Transverse colon (tissue), 4 donors: Measurements from ENCODE around the gene BMPR1B. TPM values are rescaled to one million over a fixed set of nuclear protein-coding genes. Genes with fewer than 3 reads are reported as not detected.
"Not testable (repeated sequence)": the region's sequence is repeated elsewhere in the genome, so short reads cannot be mapped to it uniquely, and the experiment has no call there.

Experiments used
- DNase-seq: peaks from one replicate; pipeline ENCODE4 v3.0.0-alpha.2; 2019
- H3K27ac ChIP-seq, 4 donors: fragments of 200-600 bp; sonication (generic); 2 replicates each; pipeline ENCODE4 v1.5.1; 2016 to 2018; ENCODE audit warnings: inconsistent platforms in 4 of 4
- H3K27me3 ChIP-seq: fragments of 200-600 bp; sonication (generic); 2 replicates; pipeline ENCODE4 v1.5.1; 2017; ENCODE audit warnings: inconsistent platforms
- H3K36me3 ChIP-seq, 4 donors: fragments of 200-600 bp; sonication (generic); 2 replicates each; pipeline ENCODE4 v1.5.1; 2017 to 2019; ENCODE audit warnings: inconsistent platforms in 4 of 4
- H3K4me1 ChIP-seq, 4 donors: fragments of 200-600 bp; sonication (generic); 2 replicates each; pipeline ENCODE4 v1.5.1; 2017 to 2020; ENCODE audit warnings: inconsistent platforms in 4 of 4
- H3K4me3 ChIP-seq, 4 donors: fragments of 200-600 bp; sonication (generic); 1 replicate in 1 of 4; 2 replicates in 3 of 4; pipeline versions ENCODE4 v1.5.1 to v1.6.1; 2017 to 2019; ENCODE audit warnings: inconsistent platforms in 4 of 4
- H3K9me3 ChIP-seq, 2 donors: fragments of 200-600 bp; sonication (generic); 2 replicates each; pipeline ENCODE4 v1.5.1; 2017 to 2019; ENCODE audit warnings: inconsistent platforms in 2 of 2
- CTCF ChIP-seq, 5 experiments: fragments of 200-600 bp in 3 of 5; fragments of 450-650 bp in 2 of 5; sonication (generic) in 3 of 5; IDR thresholded peaks; 1 replicate in 2 of 5; 2 replicates in 3 of 5; pipeline ENCODE4 v1.5.1; 2016 to 2017; ENCODE audit warnings: antibody characterized with exemption in 5 of 5, inconsistent platforms in 3 of 5, mild to moderate bottlenecking in 2 of 5, moderate library complexity in 1 of 5
- EP300 ChIP-seq: sonication (generic); formaldehyde crosslinking; IDR thresholded peaks from one replicate; pipeline ENCODE4 v1.6.1; 2017; ENCODE audit warnings: antibody characterized with exemption, low read depth
- POLR2A ChIP-seq: fragments of 450-650 bp; IDR thresholded peaks from one replicate; pipeline ENCODE4 v1.6.1; 2016; ENCODE audit warnings: antibody characterized with exemption, mild to moderate bottlenecking, moderate library complexity
- POLR2AphosphoS5 ChIP-seq, 3 donors: sonication (generic); formaldehyde crosslinking; IDR thresholded peaks; one replicate each; pipeline ENCODE4 v1.6.1; 2016; ENCODE audit warnings: antibody characterized with exemption in 3 of 3
- WGBS, 2 donors: methylation state at CpG; one replicate each; pipeline ENCODE4 v1.1.5; 2018; ENCODE audit warnings: low coverage in 1 of 2; 5-methylcytosine and 5-hydroxymethylcytosine counted together
- in situ Hi-C, 4 donors: fragments of 200-750 bp; cut with MboI; loops; one replicate each; pipeline versions ENCODE4 v1.15.0 to v1.15.1; 2017; ENCODE audit warnings: low sequenced_read_pairs in 3 of 4, low pct_ligation_motif_present in 1 of 4, low pct_unique_long_range_greater_than_20kb in 1 of 4
- intact Hi-C: fragments of 100-400 bp; cut with DNase I; formaldehyde crosslinking; loops from one replicate; pipeline ENCODE4 v1.15.1; 2023; ENCODE audit warnings: low total_unique reads
- total RNA-seq, 4 donors: library from RNA; depleted of rRNA; stranded (reverse); fragments of >200 nt; gene quantifications; one replicate each; pipeline ENCODE4 v1.1.0, GENCODE V29; 2016

BMPR1B gene
- total RNA-seq, 4 donors from 2014 or later = 0.64 to 3.2 (median 0.68) TPM; not detected in 1

GRCh38 chr4:95167805-95168204, 410.1 kb downstream of the BMPR1B start:
- no peak for TF ChIP-seq POLR2A
- TF ChIP-seq POLR2AphosphoS5 (IDR thresholded peaks at IDR 0.05) = no peak
- TF ChIP-seq CTCF (IDR thresholded peaks at IDR 0.05) = no peak
- TF ChIP-seq EP300 = no peak
- intact Hi-C loops = no loop called here
- Histone ChIP-seq H3K4me1 (no peaks in the 10 kb centered on the region), H3K9me3 (no peaks in the 10 kb centered on the region), H3K4me3 (no peak overlapping the region), H3K27me3 (no peaks in the 10 kb centered on the region), H3K27ac (no peak overlapping the region), H3K36me3 (no peaks in the 10 kb centered on the region)
- 82 to 90% methylated on average over 2 to 7 of the region's 7 CpGs for WGBS, 2 donors
- no peak for DNase-seq
- in situ Hi-C loops = no loop called here

GRCh38 chr4:95170176-95170575, 412.4 kb downstream of the BMPR1B start:
- WGBS, 2 donors = 83 to 95% methylated on average over 1 to 7 of the region's 7 CpGs
- Histone ChIP-seq H3K4me1 (no peaks in the 10 kb centered on the region), H3K27me3 (no peaks in the 10 kb centered on the region), H3K4me3 (no peak overlapping the region), H3K9me3 (no peaks in the 10 kb centered on the region), H3K36me3 (no peaks in the 10 kb centered on the region), H3K27ac (no peak overlapping the region)
- no peak for TF ChIP-seq EP300
- no peak for DNase-seq
- in situ Hi-C loops = no loop called here
- intact Hi-C loops = no loop called here

GRCh38 chr4:95171377-95171776, 413.6 kb downstream of the BMPR1B start:
- WGBS, 2 donors = 94% methylated on average over 1 of the region's 3 CpGs; no CpG with 5 or more reads in 1 of the 2 donors
- intact Hi-C loops, in situ Hi-C loops, H3K4me1 ChIP-seq, H3K9me3 ChIP-seq, H3K36me3 ChIP-seq, DNase-seq, H3K4me3 ChIP-seq, H3K27ac ChIP-seq, H3K27me3 ChIP-seq: not testable (repeated sequence)

GRCh38 chr4:95178938-95179337, 421.2 kb downstream of the BMPR1B start:
- intact Hi-C loops (no loop called here), in situ Hi-C loops (no loop called here)
- H3K27ac ChIP-seq = no peak overlapping the region
- no peaks in the 10 kb centered on the region for H3K9me3 ChIP-seq
- DNase-seq = no peak
- no peaks in the 10 kb centered on the region for H3K27me3 ChIP-seq
- no peak overlapping the region for H3K4me3 ChIP-seq
- WGBS, 2 donors = 76 to 84% methylated on average over 2 of the region's 2 CpGs
- TF ChIP-seq CTCF (IDR thresholded peaks at IDR 0.05) = no peak
- no peak for TF ChIP-seq EP300
- no peak for TF ChIP-seq POLR2AphosphoS5 (IDR thresholded peaks at IDR 0.05)
- no peak for TF ChIP-seq POLR2A
- H3K4me1 ChIP-seq = no peaks in the 10 kb centered on the region
- H3K36me3 ChIP-seq = no peaks in the 10 kb centered on the region

GRCh38 chr4:95180531-95181242, 422.9 kb downstream of the BMPR1B start:
- 93 to 94% methylated on average over 2 to 10 of the region's 10 CpGs for WGBS, 2 donors
- intact Hi-C loops (no loop called here), in situ Hi-C loops (no loop called here)
- DNase-seq = no peak
- no peaks in the 10 kb centered on the region for H3K27me3 ChIP-seq
- no peaks in the 10 kb centered on the region for H3K4me1 ChIP-seq
- no peak overlapping the region for H3K27ac ChIP-seq
- TF ChIP-seq POLR2A (no peak), EP300 (no peak), POLR2AphosphoS5 (IDR thresholded peaks at IDR 0.05) (no peak), CTCF (IDR thresholded peaks at IDR 0.05) (no peak)
- no peak overlapping the region for H3K4me3 ChIP-seq
- no peaks in the 10 kb centered on the region for H3K9me3 ChIP-seq
- no peaks in the 10 kb centered on the region for H3K36me3 ChIP-seq
